Kidney (tissue), 14 donors: ENCODE results near the gene FBLN5. TPM values are rescaled to one million over a fixed set of nuclear protein-coding genes. Genes with fewer than 3 reads are reported as not detected.

Experiments used
- DNase-seq, 5 donors: peaks; one replicate each; pipeline ENCODE4 v3.0.0-alpha.2; 2013 to 2020
- FAIRE-seq: peaks from 2 replicates; lab custom pipeline; 2012; peaks lifted over from hg19 to GRCh38; lab: Jason Lieb, UNC
- H3K27ac ChIP-seq, 2 donors: one replicate each; pipeline ENCODE4 v1.7.0; 2013; ENCODE audit warnings: low read depth in 2 of 2, low read length in 2 of 2, inconsistent platforms in 1 of 2
- H3K27me3 ChIP-seq: one replicate; pipeline ENCODE4 v1.7.1; 2013; ENCODE audit warnings: low read length, inconsistent platforms; ENCODE audit not compliant: control insufficient read depth, insufficient read depth
- H3K36me3 ChIP-seq, 3 donors: one replicate each; pipeline versions ENCODE4 v1.7.0 to v1.7.1; 2013; ENCODE audit warnings: low read length in 3 of 3, control low read depth in 1 of 3, inconsistent platforms in 1 of 3; ENCODE audit not compliant: insufficient read depth in 3 of 3, control insufficient read depth in 2 of 3
- H3K4me1 ChIP-seq, 3 donors: one replicate each; pipeline versions ENCODE4 v1.7.0 to v1.7.1; 2013; ENCODE audit warnings: low read length in 3 of 3, inconsistent platforms in 1 of 3, low read depth in 1 of 3; ENCODE audit not compliant: control insufficient read depth in 2 of 3, insufficient read depth in 2 of 3
- H3K4me3 ChIP-seq, 3 donors: one replicate each; pipeline versions ENCODE4 v1.7.0 to v1.8.1; 2013; ENCODE audit warnings: low read length in 3 of 3, control low read depth in 1 of 3, inconsistent platforms in 1 of 3
- H3K9ac ChIP-seq, 3 donors: one replicate each; pipeline versions ENCODE4 v1.7.0 to v1.7.1; 2013; ENCODE audit warnings: low read length in 3 of 3, control low read depth in 1 of 3, inconsistent platforms in 1 of 3
- H3K9me3 ChIP-seq, 3 donors: one replicate each; pipeline versions ENCODE4 v1.7.0 to v1.7.1; 2013; ENCODE audit warnings: low read length in 3 of 3, control low read depth in 1 of 3, inconsistent platforms in 1 of 3; ENCODE audit not compliant: control insufficient read depth in 2 of 3, insufficient read depth in 1 of 3
- CTCF ChIP-seq: IDR thresholded peaks from 3 replicates; pipeline ENCODE4 v1.5.1; 2012; ENCODE audit warnings: mild to moderate bottlenecking, moderate library complexity, borderline replicate concordance; ENCODE audit not compliant: insufficient read depth; ENCODE audit errors: extremely low read depth
- intact Hi-C: fragments of 100-400 bp; cut with DNase I; formaldehyde crosslinking; loops from one replicate; pipeline ENCODE4 v1.11.1; 2022
- polyA plus RNA-seq: library from polyadenylated mRNA; stranded (reverse); fragments of 350-450 nt; fragmentation: Illumina TruSeq; extraction: RNeasy Lipid Tissue Mini Kit (QIAGEN cat#74804); gene quantifications from one replicate; pipeline ENCODE4 v1.2.3, GENCODE V29; 2014; ENCODE audit warnings: low read depth, low replicate concordance; ENCODE audit not compliant: insufficient read depth
- total RNA-seq: library from RNA; stranded (reverse); fragmentation: NEBNext Ultra II Directional; extraction: Animal tissue kit (Norgen Biotek cat#: 25700); gene quantifications from one replicate; pipeline ENCODE4 v1.2.1, GENCODE V29; 2021
- donor health status: control.
- donor health status: control.
- donor health status: control.
- donor health status: control.
- donor health status: control.
- donor health status: DM: yes; HTN: yes; CAD: no.
- donor health status: Normal renal cell carcinoma (clear cell type).

Gene FBLN5
- total and polyA plus RNA-seq, 2 donors from 2014 or later, result 75.2 to 99.0 TPM

DNA sequence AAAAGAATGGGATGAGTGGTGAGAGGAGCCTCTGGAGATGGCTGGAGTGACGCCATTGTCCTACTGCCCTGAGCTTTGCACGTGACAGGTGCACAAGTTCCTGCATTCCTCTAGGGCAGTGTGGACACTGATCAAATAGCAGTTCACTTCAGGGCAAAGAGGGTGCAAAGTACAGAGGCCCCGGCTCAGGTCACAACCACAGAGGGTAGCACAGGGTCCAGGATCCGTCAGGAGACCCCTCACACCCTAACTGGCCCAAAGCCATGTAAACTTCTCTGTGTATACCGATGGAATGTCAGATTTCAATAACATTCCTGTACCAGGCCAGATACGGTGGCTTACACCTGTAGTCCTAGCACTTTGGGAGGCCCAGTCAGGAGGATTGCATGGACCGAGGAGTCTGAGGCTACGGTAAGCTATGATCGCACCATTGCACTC, 10.4 kb upstream of the FBLN5 start:
- H3K27me3 ChIP-seq, result no peaks in the 10 kb centered on the region
- peaks cover 0 to 7% (median 0%) of the 10 kb centered on the region in 3 donors for H3K4me1 ChIP-seq
- no peak for FAIRE-seq
- H3K4me3 ChIP-seq, result no peak overlapping the region
- TF ChIP-seq CTCF, result no peak
- intact Hi-C loops, result no loop called here
- no peak overlapping the region for H3K27ac ChIP-seq
- H3K36me3 ChIP-seq, result no peaks in the 10 kb centered on the region
- H3K9ac ChIP-seq, result no peak overlapping the region
- no peaks in the 10 kb centered on the region for H3K9me3 ChIP-seq
- no peak for DNase-seq

DNA sequence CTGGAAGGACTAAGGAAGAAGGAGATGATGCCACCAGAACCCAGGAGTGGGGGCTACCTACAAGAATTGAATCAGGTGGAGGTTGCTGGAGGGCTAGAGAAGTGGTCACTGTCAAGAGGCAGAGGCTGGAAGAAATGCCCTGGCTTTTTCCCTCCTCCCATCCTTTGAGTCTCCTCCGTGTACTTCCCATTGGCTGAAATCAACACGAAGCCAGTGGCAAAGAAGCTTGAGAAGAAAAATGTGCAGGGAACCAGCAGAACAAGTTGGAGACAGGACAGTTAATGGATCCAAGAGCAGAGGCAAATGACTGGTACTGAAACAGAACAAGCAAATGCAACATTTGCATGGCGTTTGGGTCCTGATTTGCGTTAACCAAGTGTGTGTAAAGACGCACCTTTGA, 9.1 kb upstream of the FBLN5 start:
- TF ChIP-seq CTCF, result no peak
- no peak for FAIRE-seq
- Histone ChIP-seq H3K36me3 (no peaks in the 10 kb centered on the region), H3K9ac (no peak overlapping the region), H3K9me3 (no peaks in the 10 kb centered on the region), H3K27me3 (no peaks in the 10 kb centered on the region), H3K27ac (no peak overlapping the region), H3K4me3 (no peak overlapping the region), H3K4me1 (peaks cover 0 to 2% (median 0%) of the 10 kb centered on the region in 3 donors)
- no peak for DNase-seq
- intact Hi-C loops, result no loop called here

GRCh38 chr14:91955168-91955567, 7.7 kb upstream of the FBLN5 start:
- H3K4me3 ChIP-seq, result no peak overlapping the region
- intact Hi-C loops, result no loop called here
- H3K4me1 ChIP-seq, result no peaks in the 10 kb centered on the region
- no peak overlapping the region for H3K9ac ChIP-seq
- no peaks in the 10 kb centered on the region for H3K9me3 ChIP-seq
- H3K36me3 ChIP-seq, result no peaks in the 10 kb centered on the region
- H3K27me3 ChIP-seq, result no peaks in the 10 kb centered on the region
- no peak for DNase-seq
- no peak for FAIRE-seq
- TF ChIP-seq CTCF, result no peak
- no peak overlapping the region for H3K27ac ChIP-seq
